Neural cell (in vitro differentiated cells): ENCODE measurements around the gene NR2C2. TPM values are rescaled to one million over a fixed set of nuclear protein-coding genes. Genes with fewer than 3 reads are reported as not detected.

ENCODE experiments used
- H2AFZ ChIP-seq: fragments of 200-600, 300-800 bp; sonication (generic), shearing (Covaris generic); 2 replicates; pipeline ENCODE4 v1.6.0; 2014; ENCODE audit warnings: low read depth, mild to moderate bottlenecking, antibody characterized with exemption, low read length, moderate library complexity
- H3F3A ChIP-seq: fragments of 200-600 bp; shearing (Covaris generic); 2 replicates; pipeline ENCODE4 v1.6.1; 2016; ENCODE audit warnings: mild to moderate bottlenecking, moderate library complexity, mixed read lengths, antibody characterized with exemption, low read length; ENCODE audit not compliant: insufficient read depth, poor library complexity, severe bottlenecking
- H3K27ac ChIP-seq: fragments of 200-600, 300-800 bp; sonication (generic), shearing (Covaris generic); 2 replicates; pipeline ENCODE4 v1.5.1; 2014; ENCODE audit warnings: mild to moderate bottlenecking, low read length, moderate library complexity
- H3K27me3 ChIP-seq: fragments of 300-800, 200-600 bp; sonication (generic), shearing (Covaris generic); 2 replicates; pipeline ENCODE4 v1.6.0; 2014; ENCODE audit warnings: mild to moderate bottlenecking, low read depth, low read length, moderate library complexity; ENCODE audit not compliant: insufficient read depth
- H3K36me3 ChIP-seq: fragments of 300-800, 200-600 bp; sonication (generic), shearing (Covaris generic); 2 replicates; pipeline ENCODE4 v1.5.1; 2014; ENCODE audit warnings: mild to moderate bottlenecking, antibody characterized with exemption, low read length, moderate library complexity; ENCODE audit not compliant: insufficient read depth
- H3K4me2 ChIP-seq: fragments of 300-800, 200-600 bp; sonication (generic), shearing (Covaris generic); 2 replicates; pipeline ENCODE4 v1.6.0; 2014; ENCODE audit warnings: mild to moderate bottlenecking, low read length
- H3K4me3 ChIP-seq: fragments of 300-800, 200-600 bp; sonication (generic), shearing (Covaris generic); 2 replicates; pipeline ENCODE4 v1.5.1; 2014; ENCODE audit warnings: mild to moderate bottlenecking, low read length, moderate library complexity
- H3K79me2 ChIP-seq: fragments of 200-600 bp; shearing (Covaris generic); replicated peaks from 2 replicates; pipeline ENCODE4 v1.6.0; 2014; ENCODE audit warnings: mild to moderate bottlenecking, low read length, moderate library complexity; ENCODE audit not compliant: insufficient read depth
- H3K9ac ChIP-seq: fragments of 300-800, 200-600 bp; sonication (generic), shearing (Covaris generic); 2 replicates; pipeline ENCODE4 v1.6.1; 2016; ENCODE audit warnings: mild to moderate bottlenecking, low read length, mixed read lengths
- H3K9me2 ChIP-seq: fragments of 200-600 bp; shearing (Covaris generic); 2 replicates; pipeline ENCODE4 v1.6.1; 2016; ENCODE audit warnings: mild to moderate bottlenecking, low read length, mixed read lengths; ENCODE audit not compliant: insufficient read depth
- H3K9me3 ChIP-seq: fragments of 200-600, 300-800 bp; sonication (generic), shearing (Covaris generic); 2 replicates; pipeline ENCODE4 v1.6.1; 2016; ENCODE audit warnings: mild to moderate bottlenecking, mixed run types, low read length, moderate library complexity, mixed read lengths
- H4K20me1 ChIP-seq: fragments of 200-600 bp; shearing (Covaris generic); 2 replicates; pipeline ENCODE4 v1.6.1; 2016; ENCODE audit warnings: mild to moderate bottlenecking, mixed run types; ENCODE audit not compliant: insufficient read depth
- EP300 ChIP-seq: fragments of 450-650 bp; conservative IDR thresholded peaks from 2 replicates; pipeline ENCODE4 v1.6.1; 2014; ENCODE audit warnings: antibody characterized with exemption, mild to moderate bottlenecking, moderate library complexity; ENCODE audit not compliant: poor library complexity, severe bottlenecking
- EZH2 ChIP-seq: fragments of 200-600, 300-800 bp; shearing (Covaris generic), sonication (generic); IDR thresholded peaks from 2 replicates; pipeline ENCODE4 v1.6.1; 2014; ENCODE audit warnings: antibody characterized with exemption, low read length, borderline replicate concordance, mild to moderate bottlenecking; ENCODE audit not compliant: insufficient read depth, poor library complexity, severe bottlenecking
- MXI1 ChIP-seq: fragments of 450-650 bp; conservative IDR thresholded peaks from 2 replicates; pipeline ENCODE4 v1.6.1; 2014; ENCODE audit warnings: antibody characterized with exemption, mild to moderate bottlenecking; ENCODE audit not compliant: poor library complexity, severe bottlenecking
- POLR2AphosphoS5 ChIP-seq: IDR thresholded peaks from 2 replicates; pipeline ENCODE4 v1.6.1; 2012
- RAD21 ChIP-seq: fragments of 450-650 bp; conservative IDR thresholded peaks from 2 replicates; pipeline ENCODE4 v1.6.1; 2014; ENCODE audit warnings: antibody characterized with exemption, mild to moderate bottlenecking, moderate library complexity
- REST ChIP-seq: IDR thresholded peaks from 2 replicates; pipeline ENCODE4 v1.6.1; 2012; ENCODE audit warnings: borderline replicate concordance
- SMC3 ChIP-seq: fragments of 450-650 bp; conservative IDR thresholded peaks from 2 replicates; pipeline ENCODE4 v1.6.1; 2014; ENCODE audit warnings: antibody characterized with exemption, mild to moderate bottlenecking, moderate library complexity; ENCODE audit not compliant: poor library complexity
- TAF1 ChIP-seq: IDR thresholded peaks from 2 replicates; pipeline ENCODE4 v1.6.1; 2012; ENCODE audit warnings: low read depth
- polyA plus RNA-seq: library from polyadenylated mRNA; depleted of rRNA; stranded (reverse); fragments of >200 nt; gene quantifications from 2 replicates; pipeline ENCODE4 v1.2.3, GENCODE V29; 2014
- TF ChIP-seq, protein P1 (sequence below): fragments of 450-650 bp; IDR thresholded peaks from 2 replicates; pipeline ENCODE4 v1.5.1; 2014; ENCODE audit warnings: antibody characterized with exemption, mild to moderate bottlenecking, moderate library complexity; ENCODE audit not compliant: poor library complexity, severe bottlenecking

Gene NR2C2
- polyA plus RNA-seq, 1 donor from 2014 or later = 37.5 TPM

- Histone ChIP-seq H3K27ac (no peak overlapping the region), H3K4me2 (no peak overlapping the region), H3K9ac (no peak overlapping the region), H3K27me3 (no peaks in the 10 kb centered on the region), H3K4me3 (no peak overlapping the region), H3K36me3 (peaks cover 6% of the 10 kb centered on the region), H3K9me2 (no peaks in the 10 kb centered on the region), H3F3A (no peaks in the 10 kb centered on the region), H4K20me1 (no peaks in the 10 kb centered on the region), H3K9me3 (no peaks in the 10 kb centered on the region), H3K79me2 (no peaks in the 10 kb centered on the region), H2AFZ (no peak overlapping the region)
- TF ChIP-seq REST (no peak), EP300 (no peak), EZH2 (no peak)
Observed at GRCh38 chr3:15086263-15086662, 138.9 kb downstream of the NR2C2 start.

DNA sequence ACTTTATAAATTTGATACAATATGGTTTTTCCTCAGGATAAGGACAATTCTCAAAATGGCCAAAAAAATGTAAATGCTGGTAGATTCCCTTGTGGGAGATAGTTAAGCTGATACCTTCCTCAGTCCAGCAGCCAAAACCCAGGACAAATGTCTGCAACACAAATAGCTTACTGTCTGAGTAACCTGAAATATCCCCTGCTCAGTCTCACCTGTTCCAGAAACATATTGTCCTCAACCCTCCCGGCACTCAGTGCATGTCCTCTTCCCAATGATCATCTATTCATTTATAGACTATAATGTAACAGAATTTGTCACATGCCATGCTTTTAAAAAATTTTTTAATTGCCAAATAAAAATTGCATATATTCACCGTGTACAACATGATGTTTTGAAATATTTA is 139.3 kb downstream of the NR2C2 start:
- Histone ChIP-seq H3K36me3 (peaks cover 6% of the 10 kb centered on the region), H4K20me1 (no peaks in the 10 kb centered on the region), H3K9me3 (no peaks in the 10 kb centered on the region), H3K79me2 (no peaks in the 10 kb centered on the region), H3K27me3 (no peaks in the 10 kb centered on the region), H2AFZ (no peak overlapping the region), H3K9ac (no peak overlapping the region), H3K4me2 (no peak overlapping the region), H3K4me3 (no peak overlapping the region), H3K27ac (no peak overlapping the region), H3F3A (no peaks in the 10 kb centered on the region), H3K9me2 (no peaks in the 10 kb centered on the region)
- TF ChIP-seq EP300 (no peak), TAF1 (no peak), SMC3 (no peak), MXI1 (no peak), EZH2 (no peak), RAD21 (no peak), REST (no peak), POLR2AphosphoS5 (no peak)
- TF ChIP-seq, protein P1, sequence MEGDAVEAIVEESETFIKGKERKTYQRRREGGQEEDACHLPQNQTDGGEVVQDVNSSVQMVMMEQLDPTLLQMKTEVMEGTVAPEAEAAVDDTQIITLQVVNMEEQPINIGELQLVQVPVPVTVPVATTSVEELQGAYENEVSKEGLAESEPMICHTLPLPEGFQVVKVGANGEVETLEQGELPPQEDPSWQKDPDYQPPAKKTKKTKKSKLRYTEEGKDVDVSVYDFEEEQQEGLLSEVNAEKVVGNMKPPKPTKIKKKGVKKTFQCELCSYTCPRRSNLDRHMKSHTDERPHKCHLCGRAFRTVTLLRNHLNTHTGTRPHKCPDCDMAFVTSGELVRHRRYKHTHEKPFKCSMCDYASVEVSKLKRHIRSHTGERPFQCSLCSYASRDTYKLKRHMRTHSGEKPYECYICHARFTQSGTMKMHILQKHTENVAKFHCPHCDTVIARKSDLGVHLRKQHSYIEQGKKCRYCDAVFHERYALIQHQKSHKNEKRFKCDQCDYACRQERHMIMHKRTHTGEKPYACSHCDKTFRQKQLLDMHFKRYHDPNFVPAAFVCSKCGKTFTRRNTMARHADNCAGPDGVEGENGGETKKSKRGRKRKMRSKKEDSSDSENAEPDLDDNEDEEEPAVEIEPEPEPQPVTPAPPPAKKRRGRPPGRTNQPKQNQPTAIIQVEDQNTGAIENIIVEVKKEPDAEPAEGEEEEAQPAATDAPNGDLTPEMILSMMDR = no peak
